ENCODE results near the gene TECPR1.

The TECPR1 gene

DNA sequence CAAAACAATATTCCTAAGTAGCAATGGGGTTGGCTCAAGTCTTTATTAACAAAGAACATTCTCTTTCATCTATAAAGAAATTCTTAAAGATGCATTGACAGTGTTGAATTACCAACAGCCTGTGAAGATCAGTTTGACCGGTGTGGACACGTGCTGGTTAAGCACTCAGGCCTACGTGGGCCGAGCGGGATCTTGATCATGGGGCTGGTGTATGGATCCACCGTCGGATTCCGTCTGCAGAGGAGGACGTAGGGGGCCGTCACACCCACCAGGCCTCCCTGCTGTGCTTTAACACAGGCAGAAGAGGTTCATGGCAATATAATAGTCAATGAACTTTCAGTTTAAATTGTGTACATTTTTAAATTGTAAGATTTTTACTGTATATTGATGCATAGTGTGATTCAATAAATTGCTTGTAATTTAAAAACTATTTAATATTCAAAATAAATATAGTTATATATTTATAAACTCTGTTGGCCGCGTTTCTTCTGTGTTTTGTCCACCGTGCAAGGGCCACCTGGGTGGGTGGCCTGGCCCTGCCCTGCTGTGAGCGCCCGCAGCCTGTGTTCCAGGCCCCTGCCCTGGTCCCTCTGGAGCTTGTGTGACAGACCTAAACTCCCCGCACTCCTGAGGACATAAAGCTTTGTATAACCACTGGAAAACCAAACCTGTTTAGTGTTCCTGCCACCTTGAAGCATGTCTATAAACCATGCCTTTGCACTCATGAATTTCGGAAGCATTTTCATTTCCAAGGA is 42.7 kb downstream of the TECPR1 start:
- no peak for DNase-seq

GRCh38 chr7:98206451-98207330 is 45.3 kb downstream of the TECPR1 start:
- no peak for DNase-seq

- DNase-seq = no peak
Observed at GRCh38 chr7:98205162-98205845, 46.7 kb downstream of the TECPR1 start.

DNA sequence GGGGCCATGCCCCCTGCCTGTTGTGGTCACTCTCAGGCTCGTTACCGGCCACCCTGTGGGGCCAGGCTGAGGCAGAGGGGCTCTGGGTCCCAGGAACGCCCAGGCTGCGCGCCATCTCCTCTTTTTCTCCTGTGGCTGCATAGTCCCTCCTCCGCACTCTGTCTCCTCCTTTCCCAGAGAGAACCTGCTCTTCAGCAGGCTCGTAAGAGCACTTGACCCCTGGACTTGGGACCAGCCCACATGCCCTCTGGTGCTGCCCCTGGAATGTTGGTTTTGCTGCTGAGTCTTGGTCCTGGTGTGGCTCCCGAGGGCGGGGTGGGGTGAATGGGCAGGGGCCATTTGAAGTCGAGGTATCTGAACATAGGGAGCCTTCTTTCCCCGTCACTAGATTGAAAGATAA is 47.4 kb downstream of the TECPR1 start:
- DNase-seq = no peak

- no peak for DNase-seq
Observed at GRCh38 chr7:98203964-98204605, 47.9 kb downstream of the TECPR1 start.

- DNase-seq = no peak
Observed at GRCh38 chr7:98203261-98203963, 48.6 kb downstream of the TECPR1 start.

GRCh38 chr7:98202367-98203195 is 49.5 kb downstream of the TECPR1 start:
- DNase-seq = peak; percentile 67 to 82

- no peak for DNase-seq
Observed at GRCh38 chr7:98200364-98200763, 51.7 kb downstream of the TECPR1 start.

DNA sequence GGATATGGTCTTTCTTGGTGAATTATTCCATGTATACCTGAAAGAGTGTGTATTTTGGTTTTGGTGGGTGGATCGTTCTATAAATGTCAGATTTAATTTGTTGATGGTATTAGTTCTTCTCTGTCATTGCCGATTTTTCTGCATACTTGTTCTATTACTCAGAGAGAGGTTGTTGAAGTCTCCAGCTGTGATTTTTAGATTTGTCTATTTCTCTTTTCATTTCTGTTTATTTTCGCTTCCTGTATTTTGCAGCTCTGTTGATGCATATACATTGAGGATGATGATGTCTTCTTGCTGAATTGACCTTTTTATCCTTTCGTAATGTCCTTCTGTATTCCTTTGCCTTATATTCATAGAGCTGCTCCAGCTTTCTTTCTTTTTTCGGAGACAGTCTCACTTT is 52.9 kb downstream of the TECPR1 start:
- DNase-seq = no peak

- DNase-seq = no peak
Observed at GRCh38 chr7:98196706-98197605, 55.1 kb downstream of the TECPR1 start.

GRCh38 chr7:98194672-98195457 is 57.2 kb downstream of the TECPR1 start:
- DNase-seq = no peak

GRCh38 chr7:98194186-98194585 is 57.8 kb downstream of the TECPR1 start:
- DNase-seq = no peak

- no peak for DNase-seq
Observed at GRCh38 chr7:98193474-98194180, 58.4 kb downstream of the TECPR1 start.

DNA sequence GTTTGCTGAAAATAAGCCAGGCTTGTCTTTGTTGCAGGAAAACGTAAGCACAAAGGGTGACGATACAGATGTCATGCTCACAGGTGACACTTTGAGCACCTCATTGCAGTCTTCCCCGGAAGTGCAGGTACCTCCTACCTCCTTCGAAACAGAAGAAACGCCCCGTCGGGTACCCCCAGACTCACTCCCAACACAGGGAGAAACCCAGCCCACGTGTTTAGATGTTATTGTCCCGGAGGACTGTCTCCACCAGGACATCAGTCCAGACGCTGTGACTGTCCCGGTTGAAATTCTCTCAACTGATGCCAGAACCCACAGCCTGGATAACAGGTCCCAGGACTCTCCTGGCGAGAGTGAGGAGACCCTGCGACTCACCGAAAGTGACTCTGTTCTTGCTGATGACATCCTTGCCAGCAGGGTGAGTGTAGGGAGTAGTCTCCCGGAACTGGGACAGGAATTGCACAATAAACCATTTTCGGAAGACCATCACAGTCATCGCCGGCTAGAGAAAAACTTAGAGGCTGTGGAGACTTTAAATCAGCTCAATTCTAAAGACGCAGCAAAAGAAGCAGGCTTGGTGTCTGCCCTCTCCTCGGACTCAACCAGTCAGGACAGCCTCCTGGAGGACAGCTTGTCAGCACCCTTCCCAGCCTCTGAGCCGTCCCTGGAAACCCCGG is 59.1 kb downstream of the TECPR1 start:
- DNase-seq = no peak

DNA sequence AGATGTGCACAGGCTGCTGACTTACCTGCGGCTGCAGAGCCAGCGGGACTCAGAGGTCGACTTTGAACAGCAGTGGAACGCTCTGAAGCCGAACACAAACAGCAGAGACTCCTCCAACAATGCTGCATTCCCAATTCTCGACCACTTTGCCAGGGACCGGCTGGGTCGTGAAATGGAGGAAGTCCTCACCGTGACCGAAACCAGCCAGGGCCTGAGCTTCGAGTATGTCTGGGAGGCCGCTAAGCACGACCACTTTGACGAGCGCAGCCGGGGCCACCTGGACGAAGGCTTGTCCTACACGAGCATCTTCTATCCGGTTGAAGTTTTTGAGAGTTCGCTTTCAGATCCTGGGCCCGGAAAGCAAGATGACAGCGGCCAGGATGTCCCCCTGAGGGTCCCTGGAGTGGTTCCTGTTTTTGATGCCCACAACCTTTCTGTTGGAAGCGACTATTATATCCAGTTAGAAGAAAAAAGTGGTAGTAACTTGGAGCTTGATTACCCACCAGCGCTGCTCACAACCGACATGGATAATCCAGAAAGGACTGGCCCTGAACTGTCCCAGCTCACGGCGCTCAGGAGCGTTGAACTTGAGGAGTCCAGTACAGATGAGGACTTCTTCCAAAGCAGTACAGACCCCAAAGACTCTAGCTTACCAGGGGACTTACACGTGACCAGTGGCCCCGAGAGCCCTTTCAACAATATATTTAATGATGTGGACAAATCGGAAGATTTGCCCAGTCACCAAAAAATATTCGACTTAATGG is 60.2 kb downstream of the TECPR1 start:
- no peak for DNase-seq

DNA sequence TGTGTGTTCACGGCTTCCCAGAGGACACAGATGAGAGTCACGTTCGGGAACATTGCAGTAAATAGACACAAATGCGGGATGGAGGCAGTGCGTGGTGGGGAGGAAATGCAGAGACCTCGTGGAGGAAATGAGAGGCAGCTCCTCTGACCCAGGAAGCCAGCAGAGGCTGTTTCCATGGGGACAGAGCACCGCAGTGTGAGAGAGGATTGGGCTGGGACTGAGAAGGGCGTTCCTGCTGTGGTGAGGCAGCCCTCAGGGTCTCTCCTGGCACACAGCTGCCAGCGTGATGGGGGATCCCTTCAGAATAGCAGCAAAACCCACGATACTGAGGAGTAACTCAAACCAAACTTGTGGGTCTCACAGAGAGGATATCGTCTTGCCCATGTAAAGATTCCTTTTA is 62.5 kb downstream of the TECPR1 start:
- no peak for DNase-seq

- DNase-seq = no peak
Observed at GRCh38 chr7:98187138-98187502, 64.9 kb downstream of the TECPR1 start.

Data from CD4-positive, alpha-beta T cell treated with Interleukin-4 for 1 hour (primary cell).